NOMO-1 treated with DMSO at 0.1 percent for 48 hours (cell line): ENCODE results near the gene PSTPIP1.

Experiments
- DNase-seq: peaks from one replicate; lab custom pipeline; 2025; ENCODE audit not compliant: unreplicated experiment; lab: John Stamatoyannopoulos, UW

Gene PSTPIP1

GRCh38 chr15:77017761-77018720 is 23.1 kb downstream of the PSTPIP1 start:
- no peak for DNase-seq

GRCh38 chr15:77018796-77019505 is 24.0 kb downstream of the PSTPIP1 start:
- DNase-seq = no peak

GRCh38 chr15:77019521-77020331 is 24.8 kb downstream of the PSTPIP1 start:
- DNase-seq = no peak

- no peak for DNase-seq
Observed at GRCh38 chr15:77020348-77021087, 25.6 kb downstream of the PSTPIP1 start.

GRCh38 chr15:77021088-77021481 is 26.2 kb downstream of the PSTPIP1 start:
- DNase-seq = no peak

GRCh38 chr15:77021803-77022381 is 27.0 kb downstream of the PSTPIP1 start:
- DNase-seq = peak; percentile 30

DNA sequence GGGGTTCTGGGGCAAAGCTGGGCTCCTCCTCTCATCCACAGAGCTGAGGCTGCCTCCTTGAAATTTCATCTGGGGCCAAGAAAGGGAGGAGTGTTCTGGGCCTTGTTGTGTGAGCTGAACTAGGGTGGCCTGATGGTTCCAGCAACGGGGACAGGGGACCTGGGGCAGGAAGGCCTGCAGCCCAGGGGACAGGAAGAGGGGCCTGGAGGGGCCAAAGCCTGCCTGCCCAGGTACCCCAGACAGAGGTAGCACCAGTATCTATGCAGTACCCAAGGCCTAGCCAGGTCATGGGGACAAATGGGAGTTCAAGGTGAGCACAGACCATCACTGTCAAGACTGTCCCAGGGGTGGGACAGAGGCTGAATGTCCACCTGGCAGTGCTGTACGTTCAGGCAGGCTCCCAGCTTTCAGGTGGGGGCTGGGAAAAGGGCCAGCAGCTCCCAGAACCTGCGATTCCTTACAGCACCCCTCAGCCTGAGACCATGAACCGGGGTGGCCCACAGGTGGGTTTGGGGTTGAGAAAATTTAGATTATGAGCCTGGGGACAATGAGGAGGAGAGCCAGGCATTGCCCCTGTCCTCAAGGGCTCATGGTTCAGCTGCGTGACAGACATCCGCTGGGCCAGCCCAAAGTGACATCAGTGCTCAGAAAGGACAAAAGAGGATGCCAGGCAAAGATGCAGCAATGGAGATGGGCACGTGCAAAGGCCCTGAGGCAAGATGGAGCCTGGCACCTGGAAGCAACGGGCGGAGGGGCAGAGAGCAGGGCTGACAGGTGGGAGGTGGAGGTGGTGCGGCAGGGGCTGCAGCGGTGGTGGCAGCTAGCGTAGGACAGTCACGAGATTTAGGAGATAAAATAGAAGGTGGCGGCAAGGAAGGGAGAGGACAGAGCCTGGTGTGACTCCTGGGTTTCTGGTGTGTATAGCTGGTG is 28.0 kb downstream of the PSTPIP1 start:
- DNase-seq = no peak

GRCh38 chr15:77023576-77024272 is 28.8 kb downstream of the PSTPIP1 start:
- no peak for DNase-seq

DNA sequence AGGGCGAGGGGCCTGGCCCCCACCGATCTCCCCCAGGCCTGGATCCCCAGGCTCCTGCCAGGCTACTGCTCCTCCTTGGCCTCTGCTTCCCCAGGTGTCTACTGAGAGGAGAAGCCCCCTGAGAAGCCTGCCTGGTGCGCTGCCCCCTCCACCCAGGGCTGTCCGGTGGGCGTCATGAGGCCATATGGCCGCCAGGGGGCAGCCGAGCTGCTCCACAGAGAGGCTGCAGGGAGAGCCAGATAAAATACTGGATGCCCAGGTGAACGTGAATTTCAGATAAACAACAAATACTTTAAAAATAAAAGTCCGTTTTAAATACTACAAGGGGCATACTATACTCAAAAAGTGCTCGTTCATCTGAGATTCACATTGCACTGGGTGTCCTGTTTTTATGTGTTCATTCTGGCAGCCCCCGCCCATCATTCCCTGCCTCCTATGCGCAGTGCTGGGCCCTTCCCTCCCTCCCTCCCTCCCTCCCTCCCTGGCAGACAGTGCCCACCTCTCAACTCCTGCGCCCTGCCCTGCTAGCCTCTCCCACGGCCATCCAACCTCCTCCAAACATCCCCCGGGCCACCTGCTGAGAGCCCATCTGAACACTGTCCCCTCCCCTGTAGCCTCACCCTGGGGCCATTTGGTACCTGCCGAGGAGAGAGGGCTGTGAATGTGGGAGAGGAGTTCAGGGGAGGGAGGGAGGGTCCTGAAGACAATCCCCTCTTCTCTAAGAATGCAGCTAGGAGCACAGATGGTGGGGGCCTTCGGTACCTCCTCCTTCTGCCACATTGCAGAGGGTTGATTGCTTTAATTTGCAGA is 29.6 kb downstream of the PSTPIP1 start:
- DNase-seq = peak; percentile 23

- no peak for DNase-seq
Observed at GRCh38 chr15:77025083-77025901, 30.4 kb downstream of the PSTPIP1 start.

DNA sequence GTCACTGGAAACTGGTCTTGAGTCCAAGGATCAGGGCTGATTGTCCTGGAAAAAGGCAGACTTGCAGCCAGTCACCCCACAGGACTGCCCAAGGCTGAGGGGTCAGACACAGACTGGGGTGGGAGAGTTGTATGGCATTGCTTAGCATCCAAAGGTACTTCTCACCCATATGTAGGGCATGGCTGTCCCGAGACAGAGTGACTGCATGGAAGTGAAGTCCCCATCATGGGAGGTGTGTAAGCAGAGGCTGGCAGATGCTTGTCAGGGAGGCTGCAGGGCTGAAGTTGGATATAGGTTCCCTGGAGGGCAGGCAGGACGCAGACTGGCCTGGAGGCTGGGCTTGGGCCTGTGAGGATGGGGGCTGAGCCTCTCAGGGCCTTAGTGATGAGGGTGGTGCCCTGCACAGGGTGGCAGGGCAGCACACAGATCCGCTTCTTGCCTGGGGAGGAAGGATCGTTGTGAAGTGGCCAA is 31.1 kb downstream of the PSTPIP1 start:
- DNase-seq = no peak

- no peak for DNase-seq
Observed at GRCh38 chr15:77026501-77027110, 31.7 kb downstream of the PSTPIP1 start.

- DNase-seq = no peak
Observed at GRCh38 chr15:77027111-77027696, 32.3 kb downstream of the PSTPIP1 start.

GRCh38 chr15:77027697-77028450 is 32.9 kb downstream of the PSTPIP1 start:
- DNase-seq = no peak

GRCh38 chr15:77028451-77029165 is 33.7 kb downstream of the PSTPIP1 start:
- no peak for DNase-seq
